ENCODE measurements around the gene SNX14. TPM values are rescaled to one million over a fixed set of nuclear protein-coding genes. Genes with fewer than 3 reads are reported as not detected.

The SNX14 gene
- polyA plus RNA-seq, 3 donors from 2014 or later: 49.0 to 83.1 (median 67.1) TPM

- H3K27ac Mint-ChIP-seq: no peak overlapping the region
- no peak overlapping the region for H3K4me3 Mint-ChIP-seq
- peaks cover 7 to 10% (median 9%) of the 10 kb centered on the region in 3 donors for H3K27me3 Mint-ChIP-seq (ENCODE audit: low read depth in 3 of 3)
- H3K36me3 Mint-ChIP-seq: no peaks in the 10 kb centered on the region
- H3K4me1 Mint-ChIP-seq: peaks cover 0 to 6% of the 10 kb centered on the region in 2 donors
- peak; percentile 67 to 74 (median 71) for DNase-seq
- no peaks in the 10 kb centered on the region for H3K9me3 Mint-ChIP-seq
Measured at GRCh38 chr6:85482905-85483700, 110.6 kb downstream of the SNX14 start.

GRCh38 chr6:85482206-85482904 is 111.3 kb downstream of the SNX14 start:
- Mint-ChIP-seq H3K27ac (no peak overlapping the region), H3K27me3 (ENCODE audit: low read depth in 3 of 3) (peaks cover 7 to 13% (median 10%) of the 10 kb centered on the region in 3 donors), H3K4me3 (no peak overlapping the region), H3K4me1 (peaks cover 0 to 6% of the 10 kb centered on the region in 2 donors), H3K9me3 (no peaks in the 10 kb centered on the region), H3K36me3 (no peaks in the 10 kb centered on the region)
- DNase-seq: no peak

GRCh38 chr6:85479208-85479607 is 114.5 kb downstream of the SNX14 start:
- Mint-ChIP-seq H3K36me3 (no peaks in the 10 kb centered on the region), H3K27me3 (ENCODE audit: low read depth in 3 of 3) (peaks cover 3 to 12% (median 9%) of the 10 kb centered on the region in 3 donors), H3K9me3 (no peaks in the 10 kb centered on the region), H3K4me3 (no peak overlapping the region), H3K27ac (no peak overlapping the region), H3K4me1 (peaks cover 0 to 6% of the 10 kb centered on the region in 2 donors)
- no peak for DNase-seq

GRCh38 chr6:85476532-85476931 is 117.1 kb downstream of the SNX14 start:
- no peaks in the 10 kb centered on the region for H3K36me3 Mint-ChIP-seq
- DNase-seq: no peak

GRCh38 chr6:85473748-85474147 is 119.9 kb downstream of the SNX14 start:
- Mint-ChIP-seq H3K4me1 (no peaks in the 10 kb centered on the region), H3K4me3 (no peak overlapping the region), H3K9me3 (no peaks in the 10 kb centered on the region), H3K36me3 (no peaks in the 10 kb centered on the region), H3K27me3 (ENCODE audit: low read depth in 3 of 3) (peaks cover 0 to 13% (median 11%) of the 10 kb centered on the region in 3 donors), H3K27ac (no peak overlapping the region)
- no peak for DNase-seq

More at GRCh38 chr6:85476532-85476931, 117.1 kb downstream of the SNX14 start:
- Mint-ChIP-seq H3K27me3 (ENCODE audit: low read depth in 3 of 3) (peaks cover 0 to 9% (median 6%) of the 10 kb centered on the region in 3 donors), H3K4me1 (no peaks in the 10 kb centered on the region), H3K9me3 (no peaks in the 10 kb centered on the region), H3K27ac (no peak overlapping the region), H3K4me3 (no peak overlapping the region)

- H3K27me3 Mint-ChIP-seq (ENCODE audit: low read depth in 3 of 3): peaks cover 0 to 14% (median 14%) of the 10 kb centered on the region in 3 donors
- no peaks in the 10 kb centered on the region for H3K9me3 Mint-ChIP-seq
- H3K27ac Mint-ChIP-seq: no peak overlapping the region
- DNase-seq: no peak
- H3K4me3 Mint-ChIP-seq: no peak overlapping the region
- H3K36me3 Mint-ChIP-seq: no peaks in the 10 kb centered on the region
- H3K4me1 Mint-ChIP-seq: no peaks in the 10 kb centered on the region
Measured at GRCh38 chr6:85472744-85473143, 120.9 kb downstream of the SNX14 start.

GRCh38 chr6:85470023-85470410 is 123.6 kb downstream of the SNX14 start:
- Mint-ChIP-seq H3K4me3 (no peak overlapping the region), H3K27ac (no peak overlapping the region), H3K27me3 (ENCODE audit: low read depth in 3 of 3) (peaks cover under 1 to 20% (median 14%) of the 10 kb centered on the region in 3 donors), H3K36me3 (no peaks in the 10 kb centered on the region), H3K4me1 (peaks cover 8 to 11% of the 10 kb centered on the region in 2 donors), H3K9me3 (no peaks in the 10 kb centered on the region)
- DNase-seq: no peak

GRCh38 chr6:85469276-85470022 is 124.2 kb downstream of the SNX14 start:
- H3K36me3 Mint-ChIP-seq: no peaks in the 10 kb centered on the region
- H3K9me3 Mint-ChIP-seq: no peaks in the 10 kb centered on the region
- DNase-seq: no peak
- no peak overlapping the region for H3K27ac Mint-ChIP-seq
- peaks cover 3 to 24% (median 17%) of the 10 kb centered on the region in 3 donors for H3K27me3 Mint-ChIP-seq (ENCODE audit: low read depth in 3 of 3)
- H3K4me3 Mint-ChIP-seq: no peak overlapping the region
- H3K4me1 Mint-ChIP-seq: peaks cover 14 to 17% of the 10 kb centered on the region in 2 donors

GRCh38 chr6:85468326-85468725 is 125.3 kb downstream of the SNX14 start:
- H3K27me3 Mint-ChIP-seq (ENCODE audit: low read depth in 3 of 3): peaks cover 3 to 28% (median 24%) of the 10 kb centered on the region in 3 donors
- H3K36me3 Mint-ChIP-seq: no peaks in the 10 kb centered on the region
- peaks cover 14 to 26% of the 10 kb centered on the region in 2 donors for H3K4me1 Mint-ChIP-seq
- no peaks in the 10 kb centered on the region for H3K9me3 Mint-ChIP-seq
- DNase-seq: no peak
- H3K27ac Mint-ChIP-seq: no peak overlapping the region
- H3K4me3 Mint-ChIP-seq: no peak overlapping the region

GRCh38 chr6:85465762-85466161 is 127.9 kb downstream of the SNX14 start:
- peaks cover 33 to 52% of the 10 kb centered on the region in 2 donors for H3K4me1 Mint-ChIP-seq
- no peak overlapping the region for H3K4me3 Mint-ChIP-seq
- H3K27me3 Mint-ChIP-seq (ENCODE audit: low read depth in 3 of 3): peaks cover 8 to 40% (median 31%) of the 10 kb centered on the region in 3 donors
- DNase-seq: no peak
- H3K27ac Mint-ChIP-seq: no peak overlapping the region
- H3K9me3 Mint-ChIP-seq: no peaks in the 10 kb centered on the region
- no peaks in the 10 kb centered on the region for H3K36me3 Mint-ChIP-seq

GRCh38 chr6:85464722-85465150 is 128.9 kb downstream of the SNX14 start:
- H3K4me1 Mint-ChIP-seq: peaks cover 41 to 62% of the 10 kb centered on the region in 2 donors

GRCh38 chr6:85464260-85464644 is 129.4 kb downstream of the SNX14 start:
- Mint-ChIP-seq H3K27ac (no peak overlapping the region), H3K27me3 (ENCODE audit: low read depth in 3 of 3) (peaks cover 8 to 34% (median 26%) of the 10 kb centered on the region in 3 donors)

More at GRCh38 chr6:85464722-85465150, 128.9 kb downstream of the SNX14 start:
- Mint-ChIP-seq H3K4me3 (peak overlapping the region in 1 of 5 donors; percentile 3), H3K9me3 (no peaks in the 10 kb centered on the region), H3K27ac (no peak overlapping the region), H3K27me3 (ENCODE audit: low read depth in 3 of 3) (peaks cover 8 to 34% (median 27%) of the 10 kb centered on the region in 3 donors), H3K36me3 (no peaks in the 10 kb centered on the region)
- no peak for DNase-seq

GRCh38 chr6:85463621-85464259 is 129.9 kb downstream of the SNX14 start:
- Mint-ChIP-seq H3K27me3 (ENCODE audit: low read depth in 3 of 3) (peaks cover 8 to 37% (median 24%) of the 10 kb centered on the region in 3 donors), H3K4me1 (peaks cover 45 to 69% of the 10 kb centered on the region in 2 donors), H3K9me3 (no peaks in the 10 kb centered on the region), H3K4me3 (peak overlapping the region in 1 of 5 donors; percentile 10), H3K27ac (no peak overlapping the region), H3K36me3 (no peaks in the 10 kb centered on the region)
- DNase-seq: no peak

More at GRCh38 chr6:85464260-85464644, 129.4 kb downstream of the SNX14 start:
- no peak for DNase-seq
- peak overlapping the region in 1 of 5 donors; percentile 10 for H3K4me3 Mint-ChIP-seq
- H3K4me1 Mint-ChIP-seq: peaks cover 45 to 67% of the 10 kb centered on the region in 2 donors
- no peaks in the 10 kb centered on the region for H3K36me3 Mint-ChIP-seq
- no peaks in the 10 kb centered on the region for H3K9me3 Mint-ChIP-seq

Measured in immature natural killer cell (primary cell).